ENCODE results near the gene UNC45A. TPM values are rescaled to one million over a fixed set of nuclear protein-coding genes. Genes with fewer than 3 reads are reported as not detected.

The UNC45A gene
- total and polyA plus RNA-seq, 2 of the 13 experiments (the other 11 are each of a cell fraction or from before 2014, with no cell fraction given), result 33.8 to 39.7 TPM

- TF ChIP-seq, protein P1, sequence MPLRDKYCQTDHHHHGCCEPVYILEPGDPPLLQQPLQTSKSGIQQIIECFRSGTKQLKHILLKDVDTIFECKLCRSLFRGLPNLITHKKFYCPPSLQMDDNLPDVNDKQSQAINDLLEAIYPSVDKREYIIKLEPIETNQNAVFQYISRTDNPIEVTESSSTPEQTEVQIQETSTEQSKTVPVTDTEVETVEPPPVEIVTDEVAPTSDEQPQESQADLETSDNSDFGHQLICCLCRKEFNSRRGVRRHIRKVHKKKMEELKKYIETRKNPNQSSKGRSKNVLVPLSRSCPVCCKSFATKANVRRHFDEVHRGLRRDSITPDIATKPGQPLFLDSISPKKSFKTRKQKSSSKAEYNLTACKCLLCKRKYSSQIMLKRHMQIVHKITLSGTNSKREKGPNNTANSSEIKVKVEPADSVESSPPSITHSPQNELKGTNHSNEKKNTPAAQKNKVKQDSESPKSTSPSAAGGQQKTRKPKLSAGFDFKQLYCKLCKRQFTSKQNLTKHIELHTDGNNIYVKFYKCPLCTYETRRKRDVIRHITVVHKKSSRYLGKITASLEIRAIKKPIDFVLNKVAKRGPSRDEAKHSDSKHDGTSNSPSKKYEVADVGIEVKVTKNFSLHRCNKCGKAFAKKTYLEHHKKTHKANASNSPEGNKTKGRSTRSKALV (CRISPR knock-in tag; IDR thresholded peaks at IDR 0.05), result no peak
- TF ChIP-seq ZNF451 (CRISPR knock-in tag; IDR thresholded peaks at IDR 0.05) (no peak), DPF2 (CRISPR knock-in tag; IDR thresholded peaks at IDR 0.05; ENCODE audit: borderline replicate concordance, low read depth) (no peak), ZNF740 (CRISPR knock-in tag; IDR thresholded peaks at IDR 0.05) (no peak), ZNF34 (CRISPR knock-in tag; IDR thresholded peaks at IDR 0.05; ENCODE audit: borderline replicate concordance) (no peak), ZNF207 (IDR thresholded peaks at IDR 0.05; ENCODE audit: borderline replicate concordance) (no peak), ATF1 (CRISPR knock-in tag; IDR thresholded peaks at IDR 0.05) (no peak), ZSCAN31 (CRISPR knock-in tag; IDR thresholded peaks at IDR 0.05; ENCODE audit: low read depth) (no peak), ZNF883 (CRISPR knock-in tag; IDR thresholded peaks at IDR 0.05; ENCODE audit: not compliant biosample characterization) (peak; percentile 56), BRD4 (CRISPR knock-in tag; IDR thresholded peaks at IDR 0.05) (no peak), PAXIP1 (CRISPR knock-in tag; conservative IDR thresholded peaks at IDR 0.05) (no peak; the same call in 1 of the 2 replicates), POLR2G (IDR thresholded peaks at IDR 0.05; ENCODE audit: low read depth, low read length) (no peak), YY1 (IDR thresholded peaks at IDR 0.05; ENCODE audit: insufficient read depth, insufficient replicate concordance, low read depth, low read length) (peak; percentile 20), ELF1 (CRISPR knock-in tag; IDR thresholded peaks at IDR 0.05) (peak; percentile 41; the same call in 1 of the 2 replicates), POLR2AphosphoS5 (IDR thresholded peaks at IDR 0.05; ENCODE audit: low read depth, low read length) (no peak)
- TF ChIP-seq, protein P2, sequence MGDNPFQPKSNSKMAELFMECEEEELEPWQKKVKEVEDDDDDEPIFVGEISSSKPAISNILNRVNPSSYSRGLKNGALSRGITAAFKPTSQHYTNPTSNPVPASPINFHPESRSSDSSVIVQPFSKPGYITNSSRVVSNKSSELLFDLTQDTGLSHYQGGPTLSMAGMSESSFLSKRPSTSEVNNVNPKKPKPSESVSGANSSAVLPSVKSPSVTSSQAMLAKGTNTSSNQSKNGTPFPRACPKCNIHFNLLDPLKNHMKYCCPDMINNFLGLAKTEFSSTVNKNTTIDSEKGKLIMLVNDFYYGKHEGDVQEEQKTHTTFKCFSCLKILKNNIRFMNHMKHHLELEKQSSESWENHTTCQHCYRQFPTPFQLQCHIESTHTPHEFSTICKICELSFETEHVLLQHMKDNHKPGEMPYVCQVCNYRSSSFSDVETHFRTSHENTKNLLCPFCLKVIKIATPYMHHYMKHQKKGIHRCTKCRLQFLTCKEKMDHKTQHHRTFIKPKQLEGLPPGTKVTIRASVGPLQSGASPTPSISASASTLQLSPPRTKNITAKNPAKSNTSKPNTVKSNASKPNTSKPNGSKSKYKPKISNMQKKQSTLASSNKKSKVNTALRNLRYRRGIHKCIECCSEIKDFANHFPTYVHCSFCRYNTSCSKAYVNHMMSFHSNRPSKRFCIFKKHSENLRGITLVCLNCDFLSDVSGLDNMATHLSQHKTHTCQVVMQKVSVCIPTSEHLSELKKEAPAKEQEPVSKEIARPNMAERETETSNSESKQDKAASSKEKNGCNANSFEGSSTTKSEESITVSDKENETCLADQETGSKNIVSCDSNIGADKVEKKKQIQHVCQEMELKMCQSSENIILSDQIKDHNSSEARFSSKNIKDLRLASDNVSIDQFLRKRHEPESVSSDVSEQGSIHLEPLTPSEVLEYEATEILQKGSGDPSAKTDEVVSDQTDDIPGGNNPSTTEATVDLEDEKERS (CRISPR knock-in tag; IDR thresholded peaks at IDR 0.05), result no peak
- TF ChIP-seq, protein P3, sequence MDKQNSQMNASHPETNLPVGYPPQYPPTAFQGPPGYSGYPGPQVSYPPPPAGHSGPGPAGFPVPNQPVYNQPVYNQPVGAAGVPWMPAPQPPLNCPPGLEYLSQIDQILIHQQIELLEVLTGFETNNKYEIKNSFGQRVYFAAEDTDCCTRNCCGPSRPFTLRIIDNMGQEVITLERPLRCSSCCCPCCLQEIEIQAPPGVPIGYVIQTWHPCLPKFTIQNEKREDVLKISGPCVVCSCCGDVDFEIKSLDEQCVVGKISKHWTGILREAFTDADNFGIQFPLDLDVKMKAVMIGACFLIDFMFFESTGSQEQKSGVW (CRISPR knock-in tag; IDR thresholded peaks at IDR 0.05; ENCODE audit: borderline replicate concordance), result no peak
- TF ChIP-seq, protein P4, sequence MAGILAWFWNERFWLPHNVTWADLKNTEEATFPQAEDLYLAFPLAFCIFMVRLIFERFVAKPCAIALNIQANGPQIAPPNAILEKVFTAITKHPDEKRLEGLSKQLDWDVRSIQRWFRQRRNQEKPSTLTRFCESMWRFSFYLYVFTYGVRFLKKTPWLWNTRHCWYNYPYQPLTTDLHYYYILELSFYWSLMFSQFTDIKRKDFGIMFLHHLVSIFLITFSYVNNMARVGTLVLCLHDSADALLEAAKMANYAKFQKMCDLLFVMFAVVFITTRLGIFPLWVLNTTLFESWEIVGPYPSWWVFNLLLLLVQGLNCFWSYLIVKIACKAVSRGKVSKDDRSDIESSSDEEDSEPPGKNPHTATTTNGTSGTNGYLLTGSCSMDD (CRISPR knock-in tag; IDR thresholded peaks at IDR 0.05), result no peak
Measured at GRCh38 chr15:90934256-90934948, 683 bp upstream of the UNC45A start (continued).

All from HepG2 (cell line).